ENCODE results near the gene TRAM2. TPM values are rescaled to one million over a fixed set of nuclear protein-coding genes. Genes with fewer than 3 reads are reported as not detected.

The TRAM2 gene
- total RNA-seq, 1 experiment from 2014 or later: 21.3 TPM

DNA sequence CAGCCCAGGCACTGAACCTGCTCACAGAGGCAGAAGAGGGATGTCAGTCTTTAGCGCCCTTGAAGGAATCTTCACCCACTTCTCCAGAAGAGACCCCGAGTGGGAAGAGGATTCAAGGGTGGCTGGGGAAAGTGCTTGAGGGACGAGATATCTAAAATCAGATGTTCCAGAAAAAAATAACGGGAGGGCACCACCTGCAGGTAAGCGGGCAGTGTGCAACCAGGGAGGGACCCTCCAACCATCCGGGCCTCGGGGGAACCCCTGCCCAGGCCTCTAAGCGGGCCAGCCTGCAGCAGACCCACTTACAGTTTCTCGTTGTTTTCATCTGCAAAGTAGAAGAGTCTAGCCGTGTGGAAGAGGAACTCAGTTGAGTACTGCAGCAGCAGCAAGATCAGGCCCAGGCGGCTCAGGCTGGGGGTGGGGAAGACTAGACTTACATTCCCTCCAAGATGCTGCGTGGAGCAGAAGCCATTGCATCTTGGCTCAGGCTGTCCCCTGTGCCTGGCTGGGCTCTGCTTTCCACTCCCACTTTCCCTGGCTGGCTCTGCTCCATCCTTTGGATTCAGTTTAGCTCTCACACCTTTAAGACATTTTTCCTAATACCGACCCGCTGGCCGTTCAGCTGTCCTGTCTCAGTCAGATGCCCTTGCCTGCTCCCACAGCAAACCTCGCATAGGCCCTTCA lies 71.0 kb downstream of the TRAM2 start:
- BruUV-seq (replicated peaks): no TSS peak
- H3K4me3 ChIP-seq (replicated peaks in 1 of 2; ENCODE audit: low read depth in 1 of 2, low read length in 2 of 2): no peak overlapping the region
- ChIA-PET POLR2A (no interaction called here), RAD21 (ENCODE audit: low non-redundant PET in 1 of 2, low total read pairs in 2 of 2, uncharacterized antibody in 2 of 2, unreplicated experiment in 2 of 2) (no interaction called here), CTCF (no interaction called here)
- H3K27me3 ChIP-seq (ENCODE audit: insufficient read depth, low read length): no peaks in the 10 kb centered on the region
- no peaks in the 10 kb centered on the region for H4K20me1 ChIP-seq (ENCODE audit: insufficient read depth)
- H3K4me2 ChIP-seq (ENCODE audit: low read length): 0 out of 2 replicates have a peak overlapping the region, but pooled peaks have one; percentile 77
- DNase-seq (ENCODE audit: low read depth, low spot score) (no peak), ATAC-seq (no peak)
- intact Hi-C loops (cut with micrococcal nuclease): loop anchor here (2.0 kb wide), 3 partner anchors 71 to 93 kb away; partner anchors contain the start of gene TRAM2
- H3K9me3 ChIP-seq (ENCODE audit: control insufficient read depth in 1 of 2, insufficient read depth in 1 of 2, low read depth in 1 of 2, low read length in 2 of 2): no peaks in the 10 kb centered on the region
- no peaks in the 10 kb centered on the region for H3K9me2 ChIP-seq (ENCODE audit: insufficient read depth)
- H3K79me2 ChIP-seq (ENCODE audit: insufficient read depth, low read length): no peaks in the 10 kb centered on the region
- H3K36me3 ChIP-seq (ENCODE audit: control insufficient read depth in 1 of 2, insufficient read depth in 2 of 2, low read length in 2 of 2): peaks cover 3 to 15% of the 10 kb centered on the region in 2 experiments; a peak in 2 of 4 replicates
- H3K9ac ChIP-seq (ENCODE audit: low read length): no peak overlapping the region
- H3K4me1 ChIP-seq (ENCODE audit: control insufficient read depth in 1 of 2, insufficient read depth in 2 of 2, low read length in 2 of 2): peaks cover 27 to 48% of the 10 kb centered on the region in 2 experiments
- TF ChIP-seq YY1 (IDR thresholded peaks at IDR 0.05; ENCODE audit: extremely low read depth, insufficient replicate concordance, low read depth, low read length): no peak
- no peak for TF ChIP-seq SIN3A (IDR thresholded peaks at IDR 0.05; ENCODE audit: low read depth)
- TF ChIP-seq, protein P1, sequence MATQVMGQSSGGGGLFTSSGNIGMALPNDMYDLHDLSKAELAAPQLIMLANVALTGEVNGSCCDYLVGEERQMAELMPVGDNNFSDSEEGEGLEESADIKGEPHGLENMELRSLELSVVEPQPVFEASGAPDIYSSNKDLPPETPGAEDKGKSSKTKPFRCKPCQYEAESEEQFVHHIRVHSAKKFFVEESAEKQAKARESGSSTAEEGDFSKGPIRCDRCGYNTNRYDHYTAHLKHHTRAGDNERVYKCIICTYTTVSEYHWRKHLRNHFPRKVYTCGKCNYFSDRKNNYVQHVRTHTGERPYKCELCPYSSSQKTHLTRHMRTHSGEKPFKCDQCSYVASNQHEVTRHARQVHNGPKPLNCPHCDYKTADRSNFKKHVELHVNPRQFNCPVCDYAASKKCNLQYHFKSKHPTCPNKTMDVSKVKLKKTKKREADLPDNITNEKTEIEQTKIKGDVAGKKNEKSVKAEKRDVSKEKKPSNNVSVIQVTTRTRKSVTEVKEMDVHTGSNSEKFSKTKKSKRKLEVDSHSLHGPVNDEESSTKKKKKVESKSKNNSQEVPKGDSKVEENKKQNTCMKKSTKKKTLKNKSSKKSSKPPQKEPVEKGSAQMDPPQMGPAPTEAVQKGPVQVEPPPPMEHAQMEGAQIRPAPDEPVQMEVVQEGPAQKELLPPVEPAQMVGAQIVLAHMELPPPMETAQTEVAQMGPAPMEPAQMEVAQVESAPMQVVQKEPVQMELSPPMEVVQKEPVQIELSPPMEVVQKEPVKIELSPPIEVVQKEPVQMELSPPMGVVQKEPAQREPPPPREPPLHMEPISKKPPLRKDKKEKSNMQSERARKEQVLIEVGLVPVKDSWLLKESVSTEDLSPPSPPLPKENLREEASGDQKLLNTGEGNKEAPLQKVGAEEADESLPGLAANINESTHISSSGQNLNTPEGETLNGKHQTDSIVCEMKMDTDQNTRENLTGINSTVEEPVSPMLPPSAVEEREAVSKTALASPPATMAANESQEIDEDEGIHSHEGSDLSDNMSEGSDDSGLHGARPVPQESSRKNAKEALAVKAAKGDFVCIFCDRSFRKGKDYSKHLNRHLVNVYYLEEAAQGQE (IDR thresholded peaks at IDR 0.05; ENCODE audit: low read depth): no peak
- TF ChIP-seq RAD21 (IDR thresholded peaks at IDR 0.05; ENCODE audit: low read depth): peak; percentile 47
- TF ChIP-seq CBX3 (IDR thresholded peaks at IDR 0.05; ENCODE audit: low read depth): no peak
- TF ChIP-seq, protein P2, sequence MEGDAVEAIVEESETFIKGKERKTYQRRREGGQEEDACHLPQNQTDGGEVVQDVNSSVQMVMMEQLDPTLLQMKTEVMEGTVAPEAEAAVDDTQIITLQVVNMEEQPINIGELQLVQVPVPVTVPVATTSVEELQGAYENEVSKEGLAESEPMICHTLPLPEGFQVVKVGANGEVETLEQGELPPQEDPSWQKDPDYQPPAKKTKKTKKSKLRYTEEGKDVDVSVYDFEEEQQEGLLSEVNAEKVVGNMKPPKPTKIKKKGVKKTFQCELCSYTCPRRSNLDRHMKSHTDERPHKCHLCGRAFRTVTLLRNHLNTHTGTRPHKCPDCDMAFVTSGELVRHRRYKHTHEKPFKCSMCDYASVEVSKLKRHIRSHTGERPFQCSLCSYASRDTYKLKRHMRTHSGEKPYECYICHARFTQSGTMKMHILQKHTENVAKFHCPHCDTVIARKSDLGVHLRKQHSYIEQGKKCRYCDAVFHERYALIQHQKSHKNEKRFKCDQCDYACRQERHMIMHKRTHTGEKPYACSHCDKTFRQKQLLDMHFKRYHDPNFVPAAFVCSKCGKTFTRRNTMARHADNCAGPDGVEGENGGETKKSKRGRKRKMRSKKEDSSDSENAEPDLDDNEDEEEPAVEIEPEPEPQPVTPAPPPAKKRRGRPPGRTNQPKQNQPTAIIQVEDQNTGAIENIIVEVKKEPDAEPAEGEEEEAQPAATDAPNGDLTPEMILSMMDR (IDR thresholded peaks at IDR 0.05 in 2 of 3, conservative IDR thresholded peaks at IDR 0.05 in 1 of 3; ENCODE audit: borderline replicate concordance in 1 of 3, insufficient read depth in 1 of 3, low read depth in 2 of 3, low read length in 2 of 3): peak in 2 of 3 experiments; percentile 29 to 38; a peak in 5 of 6 replicates
- TF ChIP-seq EZH2 (IDR thresholded peaks at IDR 0.05): no peak
- TF ChIP-seq EGR1 (IDR thresholded peaks at IDR 0.05; ENCODE audit: low read depth): no peak
- TF ChIP-seq ZNF274 (IDR thresholded peaks at IDR 0.05; ENCODE audit: low read depth, low read length): no peak
- TF ChIP-seq SRF (IDR thresholded peaks at IDR 0.05; ENCODE audit: low read depth): no peak
- no peak for TF ChIP-seq ZFX (IDR thresholded peaks at IDR 0.05)
- TF ChIP-seq, protein P3, sequence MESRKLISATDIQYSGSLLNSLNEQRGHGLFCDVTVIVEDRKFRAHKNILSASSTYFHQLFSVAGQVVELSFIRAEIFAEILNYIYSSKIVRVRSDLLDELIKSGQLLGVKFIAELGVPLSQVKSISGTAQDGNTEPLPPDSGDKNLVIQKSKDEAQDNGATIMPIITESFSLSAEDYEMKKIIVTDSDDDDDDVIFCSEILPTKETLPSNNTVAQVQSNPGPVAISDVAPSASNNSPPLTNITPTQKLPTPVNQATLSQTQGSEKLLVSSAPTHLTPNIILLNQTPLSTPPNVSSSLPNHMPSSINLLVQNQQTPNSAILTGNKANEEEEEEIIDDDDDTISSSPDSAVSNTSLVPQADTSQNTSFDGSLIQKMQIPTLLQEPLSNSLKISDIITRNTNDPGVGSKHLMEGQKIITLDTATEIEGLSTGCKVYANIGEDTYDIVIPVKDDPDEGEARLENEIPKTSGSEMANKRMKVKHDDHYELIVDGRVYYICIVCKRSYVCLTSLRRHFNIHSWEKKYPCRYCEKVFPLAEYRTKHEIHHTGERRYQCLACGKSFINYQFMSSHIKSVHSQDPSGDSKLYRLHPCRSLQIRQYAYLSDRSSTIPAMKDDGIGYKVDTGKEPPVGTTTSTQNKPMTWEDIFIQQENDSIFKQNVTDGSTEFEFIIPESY (IDR thresholded peaks at IDR 0.05; ENCODE audit: extremely low read depth, insufficient replicate concordance, low read length): no peak
- TF ChIP-seq, protein P4, sequence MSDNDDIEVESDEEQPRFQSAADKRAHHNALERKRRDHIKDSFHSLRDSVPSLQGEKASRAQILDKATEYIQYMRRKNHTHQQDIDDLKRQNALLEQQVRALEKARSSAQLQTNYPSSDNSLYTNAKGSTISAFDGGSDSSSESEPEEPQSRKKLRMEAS (IDR thresholded peaks at IDR 0.05): no peak
- no peak for TF ChIP-seq POLR2AphosphoS5 (IDR thresholded peaks at IDR 0.05; ENCODE audit: low read depth, low read length)
- no peak overlapping the region for H2AFZ ChIP-seq (ENCODE audit: low read depth, low read length, poor library complexity, severe bottlenecking)
- no peak overlapping the region for H3K27ac ChIP-seq (ENCODE audit: low read depth, low read length)
